RCC 7860 (cell line): Measurements from ENCODE around the gene NFE2L2.
A peak's percentile ranks its signal among the peaks of the same experiment; 100 is the strongest.
"Not testable (repeated sequence)": the region's sequence is repeated elsewhere in the genome, so short reads cannot be mapped to it uniquely, and the experiment has no call there.

Experiments used
- DNase-seq: peaks from one replicate; pipeline ENCODE4 v3.0.0-alpha.2; 2015; ENCODE audit warnings: low spot score
- FAIRE-seq: peaks from 2 replicates; lab custom pipeline; 2012; peaks lifted over from hg19 to GRCh38; lab: Jason Lieb, UNC

Gene NFE2L2

DNA sequence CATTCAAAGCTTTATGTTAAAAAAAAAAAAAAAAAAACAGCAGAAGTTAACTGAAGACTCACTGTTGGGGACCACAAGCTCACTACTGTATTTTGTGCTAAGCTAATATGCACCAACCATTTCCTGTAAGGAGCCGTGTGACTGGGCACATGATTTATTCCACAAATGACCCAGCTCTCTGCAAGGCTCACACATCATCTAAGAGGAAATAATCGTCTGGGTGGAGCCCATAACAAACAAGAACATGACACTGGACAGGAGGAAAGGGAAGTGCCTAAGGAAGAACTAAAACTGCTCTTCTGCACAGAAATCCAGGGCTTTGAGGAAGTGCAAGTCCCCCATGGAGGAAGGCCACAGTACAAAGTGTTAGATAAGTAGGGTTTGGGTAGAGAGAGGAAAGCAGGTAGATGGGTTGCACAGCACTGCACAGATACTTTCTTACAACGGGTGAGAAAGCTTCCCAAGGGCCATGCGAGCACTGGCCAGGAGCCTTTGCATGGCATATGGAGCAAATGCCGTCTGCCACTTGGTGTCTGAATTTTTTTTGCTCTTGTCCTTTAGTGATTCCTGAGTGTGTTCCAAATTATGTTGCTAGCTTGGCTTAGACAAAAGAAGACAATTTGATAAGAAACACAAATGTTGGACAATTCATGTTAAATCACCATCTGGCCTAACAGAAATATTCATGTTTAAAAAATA is 24.4 kb downstream of the NFE2L2 start:
- DNase-seq (peak; percentile 75), FAIRE-seq (peak; percentile 80)

DNA sequence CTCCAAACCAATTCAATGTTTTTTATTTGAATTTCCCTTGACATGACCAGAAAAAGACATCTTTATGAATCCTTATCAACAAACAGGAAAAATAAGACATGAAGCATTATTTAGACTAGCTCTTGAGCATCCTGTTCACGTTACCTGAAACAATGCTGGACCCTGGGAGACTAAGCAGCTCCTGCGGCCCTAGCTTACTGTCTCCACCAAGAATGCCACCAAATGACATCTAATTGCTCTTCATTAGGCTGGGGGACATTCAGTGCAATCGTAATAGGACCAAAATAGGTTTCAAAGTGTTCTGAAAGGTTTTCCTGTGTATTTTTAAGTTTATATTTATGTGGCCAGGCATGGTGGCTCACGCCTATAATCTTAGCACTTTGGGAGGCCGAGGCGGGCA is 25.5 kb downstream of the NFE2L2 start:
- FAIRE-seq (no peak), DNase-seq (no peak)

DNA sequence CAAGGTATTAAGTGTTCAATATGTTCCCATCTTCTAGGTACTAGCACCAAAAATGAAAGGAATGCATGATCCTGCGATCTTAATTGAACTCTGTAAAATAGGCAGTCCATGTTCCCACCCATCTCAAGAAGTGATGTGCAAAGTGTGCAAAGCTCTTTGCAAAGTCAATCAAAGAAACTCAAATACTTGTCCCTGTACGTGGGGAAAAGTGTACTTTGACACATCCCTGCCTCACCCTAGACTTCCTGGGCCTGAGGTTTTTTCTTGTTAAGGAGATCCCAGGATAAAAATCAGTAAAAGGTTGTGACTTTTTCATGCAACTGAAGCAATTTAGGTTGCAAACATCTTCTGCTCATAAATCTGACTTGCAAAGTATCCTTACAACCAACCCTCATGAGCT is 26.6 kb downstream of the NFE2L2 start:
- DNase-seq = no peak
- no peak for FAIRE-seq

DNA sequence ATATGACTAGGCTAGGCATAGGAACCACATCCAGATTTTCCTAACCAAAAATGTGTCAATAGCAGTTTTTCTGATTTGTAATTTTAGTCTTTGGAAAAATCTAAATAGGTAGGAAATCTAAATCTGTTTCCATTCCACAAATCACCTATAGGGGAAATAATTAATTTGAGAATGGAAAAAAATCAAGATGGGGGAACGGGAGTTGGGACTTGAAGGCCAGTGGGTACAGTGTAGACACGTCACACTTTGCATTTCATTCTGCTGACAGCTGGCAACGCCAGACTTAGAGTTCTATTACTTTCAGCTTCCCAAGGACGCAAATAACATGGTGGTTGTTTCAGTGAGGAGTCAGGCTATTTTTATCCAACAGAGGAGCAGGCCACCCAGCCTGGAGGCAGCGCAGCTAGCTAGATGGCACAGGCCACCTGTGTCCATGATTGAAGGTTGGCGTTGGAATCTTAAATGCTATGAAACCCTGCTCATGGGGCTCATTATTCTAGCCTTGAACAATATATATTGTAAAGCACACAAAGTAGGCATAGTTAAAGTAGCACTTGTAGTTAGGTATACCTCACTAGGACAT is 28.6 kb downstream of the NFE2L2 start:
- no peak for DNase-seq
- FAIRE-seq = no peak

DNA sequence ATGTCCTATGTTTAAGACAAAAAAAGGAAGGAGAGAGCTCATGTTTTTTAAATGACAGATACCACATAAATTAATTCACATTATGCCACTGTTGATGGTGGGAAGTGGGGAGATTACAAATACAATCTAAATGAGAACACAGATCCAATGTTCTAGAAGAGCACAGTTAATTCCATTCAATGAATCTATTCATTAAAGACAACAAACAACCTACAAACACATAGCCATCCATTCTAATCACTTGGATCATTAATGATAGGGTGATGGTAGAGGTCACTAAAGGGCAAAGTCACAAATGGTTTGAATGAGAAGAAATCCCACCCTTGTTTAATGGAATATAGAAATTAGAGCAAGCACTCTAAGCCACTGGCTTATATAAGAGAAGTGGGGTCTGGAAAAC is 30.3 kb downstream of the NFE2L2 start:
- FAIRE-seq (no peak), DNase-seq (no peak)

DNA sequence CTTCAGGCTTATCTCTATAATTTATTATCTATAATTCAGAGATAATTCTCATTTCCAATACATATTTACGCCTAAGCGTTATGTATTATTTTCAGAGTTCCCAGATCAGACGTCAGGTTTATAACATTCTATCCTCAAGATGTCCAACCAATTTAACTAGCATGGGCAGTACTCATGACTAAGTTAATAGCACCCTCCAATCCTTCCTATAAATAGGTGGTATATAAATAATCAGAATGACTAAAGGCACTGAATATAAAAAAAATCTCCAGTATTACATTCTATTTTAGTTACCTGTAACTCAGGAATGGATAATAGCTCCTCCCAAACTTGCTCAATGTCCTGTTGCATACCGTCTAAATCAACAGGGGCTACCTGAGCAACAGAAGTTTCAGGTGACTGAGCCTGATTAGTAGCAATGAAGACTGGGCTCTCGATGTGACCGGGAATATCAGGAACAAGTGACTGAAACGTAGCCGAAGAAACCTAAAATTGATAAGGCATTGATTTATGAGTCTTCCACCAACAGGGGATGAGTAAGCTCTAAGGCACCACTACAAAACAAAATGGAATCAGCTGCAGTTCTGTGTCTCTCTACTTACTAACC is 32.3 kb downstream of the NFE2L2 start:
- FAIRE-seq = no peak
- no peak for DNase-seq

DNA sequence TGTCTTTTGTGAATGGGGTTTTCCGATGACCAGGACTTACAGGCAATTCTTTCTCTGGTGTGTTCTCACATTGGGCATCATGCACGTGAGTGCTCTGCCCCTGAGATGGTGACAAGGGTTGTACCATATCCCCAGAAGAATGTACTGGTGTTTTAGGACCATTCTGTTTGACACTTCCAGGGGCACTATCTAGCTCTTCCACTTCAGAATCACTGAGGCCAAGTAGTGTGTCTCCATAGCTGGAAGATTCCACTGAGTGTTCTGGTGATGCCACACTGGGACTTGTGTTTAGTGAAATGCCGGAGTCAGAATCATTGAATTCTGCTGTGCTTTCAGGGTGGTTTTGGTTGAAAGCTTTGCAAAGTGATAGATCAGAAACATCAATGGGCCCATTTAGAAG is 33.3 kb downstream of the NFE2L2 start:
- FAIRE-seq = no peak
- DNase-seq = no peak

DNA sequence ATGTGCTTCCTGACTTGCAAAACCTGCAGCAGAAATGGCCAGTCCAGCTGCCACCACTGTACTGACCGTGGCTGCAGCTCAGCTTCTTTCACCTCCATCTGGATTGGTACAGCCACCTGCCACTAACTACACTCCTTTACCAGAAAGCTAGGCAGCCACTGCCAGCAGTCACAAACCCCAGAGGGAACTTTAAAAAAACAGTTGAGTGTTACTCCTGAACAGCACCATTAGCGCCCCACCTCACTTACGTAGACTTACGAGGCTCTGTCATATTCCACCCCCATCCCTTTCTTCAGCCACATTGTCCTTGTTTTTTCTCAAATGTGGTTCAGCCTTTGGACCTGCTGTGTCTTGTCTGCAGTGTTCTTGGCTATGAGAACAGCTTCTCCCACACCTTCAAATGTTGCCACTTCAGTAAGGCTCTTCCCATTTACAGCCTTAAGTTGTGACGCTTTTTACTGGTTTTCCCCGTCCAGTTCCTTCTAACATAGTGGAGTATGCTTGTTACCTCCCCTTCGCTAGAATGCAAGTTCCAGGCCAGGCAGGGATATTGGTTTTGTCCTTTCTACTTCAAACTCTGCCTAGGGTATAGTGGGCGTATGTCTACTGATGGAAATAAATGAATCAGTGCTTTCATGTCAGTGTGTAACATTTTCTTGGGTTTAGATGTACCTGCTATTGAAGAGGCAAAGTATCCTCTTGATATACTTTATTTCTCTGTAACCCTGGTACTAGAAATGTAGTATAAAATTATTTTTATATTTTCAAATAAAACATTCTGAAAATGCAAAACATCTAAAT is 34.9 kb downstream of the NFE2L2 start:
- DNase-seq = no peak
- no peak for FAIRE-seq

DNA sequence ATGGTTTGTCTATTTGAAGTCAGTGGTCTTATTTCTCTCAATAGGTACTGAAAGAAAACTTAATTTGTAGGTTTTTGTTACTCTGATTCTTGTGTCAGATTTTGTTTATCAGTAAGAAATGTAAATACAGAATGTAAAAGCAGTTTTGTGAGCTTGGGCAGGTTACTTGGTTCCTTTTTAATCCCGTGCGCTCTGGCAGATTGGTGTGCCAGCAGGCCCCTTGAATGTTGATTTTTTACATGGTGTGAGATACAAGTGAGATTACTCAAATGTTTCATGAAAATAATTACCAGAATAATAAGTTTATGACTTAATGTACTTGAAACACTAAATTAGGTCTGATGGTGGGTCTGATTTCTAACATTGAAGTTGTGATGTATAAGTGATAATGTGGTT is 38.6 kb downstream of the NFE2L2 start:
- DNase-seq = no peak
- no peak for FAIRE-seq

DNA sequence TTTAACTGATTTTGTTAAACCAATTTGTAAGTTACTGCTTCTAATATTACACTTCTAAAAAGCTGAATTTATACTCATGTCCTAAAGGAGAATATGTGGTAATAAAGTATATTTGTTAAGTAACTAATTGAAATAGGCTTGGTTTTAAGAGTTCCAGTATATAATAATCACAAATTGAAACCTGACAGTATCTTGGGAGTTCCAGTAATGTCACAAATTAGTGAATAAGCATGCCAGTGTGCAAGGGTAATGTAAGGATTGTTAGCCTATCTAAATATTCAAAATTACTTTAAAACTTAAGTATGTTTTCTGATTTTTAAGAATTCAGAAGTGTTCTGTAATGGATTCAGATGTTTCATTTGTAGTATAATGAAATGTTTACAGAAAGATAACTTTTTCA is 41.1 kb downstream of the NFE2L2 start:
- DNase-seq = not testable (repeated sequence)
- peak; percentile 76 for FAIRE-seq

DNA sequence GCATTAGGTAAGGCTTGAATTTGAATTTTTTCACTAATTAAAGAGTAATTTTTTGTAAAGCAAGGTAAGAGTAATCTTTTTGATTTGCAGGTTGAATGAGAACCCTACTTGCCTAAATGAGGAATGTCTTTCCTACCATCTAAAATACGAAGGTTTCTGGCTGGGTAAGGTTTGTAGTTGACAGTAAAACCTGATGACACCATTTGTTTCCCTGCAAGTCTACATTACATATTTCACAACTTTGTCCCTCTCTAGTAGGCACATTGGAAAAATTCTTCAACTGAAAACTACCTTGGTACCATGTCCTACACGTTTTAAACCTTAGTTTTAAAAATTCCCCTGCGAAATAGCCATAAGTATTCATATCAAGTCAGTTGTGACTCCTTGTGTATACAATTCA is 42.6 kb downstream of the NFE2L2 start:
- no peak for FAIRE-seq
- no peak for DNase-seq

DNA sequence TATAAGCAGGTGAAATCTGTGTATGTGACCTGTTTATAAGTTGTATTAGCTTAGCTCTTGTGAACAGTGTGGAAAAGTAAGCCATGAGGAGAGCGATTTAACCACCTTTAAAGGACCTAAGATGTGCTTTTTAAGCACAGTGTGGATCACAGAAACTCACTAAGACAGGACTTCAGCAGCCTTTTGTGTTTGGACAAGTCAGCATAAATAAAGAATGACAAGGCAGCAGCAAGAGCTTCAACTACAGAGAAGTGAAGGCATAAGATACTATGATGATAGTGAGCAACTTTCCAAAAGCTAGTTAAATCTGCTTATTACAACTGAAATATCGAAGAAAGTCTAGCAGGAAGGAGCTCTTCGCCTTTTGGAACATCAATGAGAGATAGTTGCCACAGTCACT is 43.0 kb downstream of the NFE2L2 start:
- FAIRE-seq (no peak), DNase-seq (no peak)

DNA sequence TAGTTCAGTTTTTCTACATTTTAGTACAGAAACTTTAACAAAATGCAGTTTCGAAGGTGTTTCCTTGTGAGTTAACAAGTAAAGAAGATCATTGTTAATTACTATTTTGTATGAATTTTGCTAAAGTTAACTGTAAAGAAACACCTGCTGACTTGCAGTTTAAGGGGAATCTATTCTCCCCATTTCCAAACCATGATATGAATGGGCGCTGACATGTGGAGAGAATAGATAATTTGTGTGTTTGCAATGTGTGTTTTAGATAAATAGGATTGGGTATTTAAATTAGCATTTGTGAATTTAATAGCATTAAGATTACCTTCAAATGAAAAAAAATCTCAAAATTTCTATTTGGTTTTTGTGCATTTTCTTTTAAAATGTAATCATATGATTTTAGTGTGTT is 44.7 kb downstream of the NFE2L2 start:
- not testable (repeated sequence) for DNase-seq, FAIRE-seq

DNA sequence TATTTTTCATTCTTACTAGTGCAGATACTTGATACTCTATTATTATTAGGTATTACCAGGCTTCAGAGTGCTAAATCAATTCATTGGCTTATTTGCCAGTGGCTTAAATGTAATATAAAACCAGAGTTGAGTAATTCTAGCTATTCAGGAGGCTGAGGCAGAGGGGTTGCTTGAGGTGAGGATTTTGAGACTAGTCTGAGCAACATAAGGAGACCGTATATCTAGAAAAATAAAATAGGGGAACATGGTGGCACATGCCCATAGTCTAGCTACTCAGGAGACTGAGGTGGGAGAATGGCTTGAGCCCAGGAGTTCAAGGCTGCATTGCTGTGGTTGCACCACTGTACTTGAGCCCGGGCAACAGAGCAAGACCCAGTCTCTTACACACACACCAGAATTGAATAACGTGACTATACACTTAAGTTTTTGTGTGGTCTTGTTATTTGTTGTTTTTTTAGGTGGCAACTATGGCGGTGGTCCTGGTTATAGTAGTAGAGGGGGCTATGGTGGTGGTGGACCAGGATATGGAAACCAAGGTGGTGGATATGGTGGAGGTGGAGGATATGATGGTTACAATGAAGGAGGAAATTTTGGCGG is 47.2 kb downstream of the NFE2L2 start:
- FAIRE-seq (no peak), DNase-seq (no peak)

DNA sequence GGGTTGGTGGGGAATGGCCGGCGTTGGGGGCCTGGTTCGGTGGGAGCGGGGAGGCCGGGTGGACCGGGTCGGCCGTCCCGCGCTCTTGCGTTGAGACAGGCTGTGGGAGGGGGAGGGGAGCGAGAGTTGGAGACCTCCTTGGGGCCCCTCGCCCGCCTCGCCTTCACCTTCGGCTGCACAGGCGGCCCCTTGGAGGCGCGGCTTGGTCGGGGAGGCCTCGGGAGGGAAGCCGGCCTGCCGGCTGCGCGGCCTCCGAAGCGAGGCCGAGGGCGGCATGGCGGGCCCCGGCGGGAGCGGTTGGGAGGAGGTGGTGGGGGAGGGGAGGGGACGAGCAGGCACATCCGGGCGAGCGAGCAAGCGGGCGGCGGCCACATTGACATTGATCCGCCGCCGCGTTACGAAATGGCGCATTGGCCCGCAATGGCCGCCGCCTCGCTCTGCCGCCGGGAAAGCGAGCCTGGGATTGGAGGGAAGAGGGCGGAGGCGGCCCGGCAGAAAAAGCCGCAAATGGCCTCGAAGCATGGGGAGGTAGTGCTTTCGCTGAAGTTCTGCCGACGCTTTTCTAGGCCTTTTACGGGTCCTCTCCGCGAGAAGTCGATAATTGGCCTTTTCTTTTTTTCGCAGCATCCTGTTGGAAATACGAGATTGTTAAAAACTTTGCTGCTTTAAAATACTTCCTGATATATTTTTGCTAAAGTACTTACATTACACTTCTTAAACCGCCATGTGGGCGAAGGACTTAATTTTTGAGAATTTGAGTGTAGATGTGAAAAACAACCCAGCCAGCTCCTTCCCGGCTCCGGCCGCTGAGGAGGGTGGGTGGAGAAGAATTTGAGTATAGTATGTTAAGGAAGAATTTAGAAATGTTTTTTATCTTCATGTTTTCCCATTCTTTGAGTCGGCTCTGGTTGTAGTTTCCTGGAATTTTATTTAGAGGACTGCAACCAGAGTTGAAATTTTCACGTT is 51.4 kb downstream of the NFE2L2 start:
- FAIRE-seq (no peak), DNase-seq (peak; percentile 70)

DNA sequence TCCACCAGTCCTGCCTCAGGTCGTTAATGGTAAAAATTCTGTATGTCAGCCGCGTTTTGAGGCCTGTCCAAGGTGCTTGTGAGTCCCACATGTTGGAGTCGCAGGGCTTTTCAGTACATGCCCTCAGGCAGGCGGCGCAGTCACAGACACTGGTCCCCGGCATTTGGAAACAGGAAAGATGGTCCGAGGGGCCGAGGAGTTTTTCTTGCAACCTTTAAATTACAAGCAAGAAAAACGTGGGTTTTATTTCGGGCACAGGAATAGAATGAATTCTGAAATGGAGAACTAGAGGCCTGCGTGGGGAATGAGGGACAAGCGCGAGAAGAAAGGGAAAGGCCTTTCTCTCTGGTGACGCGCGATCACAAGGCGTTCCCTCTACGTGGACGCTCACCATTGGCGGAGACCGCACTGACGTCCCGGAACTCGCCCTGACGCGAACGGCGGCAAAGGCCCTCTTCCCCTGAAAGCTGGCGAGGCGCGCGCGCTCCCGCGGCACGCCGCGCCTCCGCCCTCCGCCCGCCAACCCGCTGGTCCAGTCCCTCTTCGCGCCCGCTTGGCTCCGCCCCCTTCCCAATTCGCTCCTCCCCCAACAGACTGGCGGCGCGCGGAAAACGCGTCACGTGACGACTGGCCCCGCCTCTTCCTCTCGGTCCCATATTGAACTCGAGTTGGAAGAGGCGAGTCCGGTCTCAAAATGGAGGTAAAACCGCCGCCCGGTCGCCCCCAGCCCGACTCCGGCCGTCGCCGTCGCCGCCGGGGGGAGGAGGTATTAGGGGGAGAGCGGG is 52.2 kb downstream of the NFE2L2 start, which contains the start of gene HNRNPA3:
Gene HNRNPA3, plus strand, starts transcription at position 689 of the 785 bp plus-strand sequence. Its CDS starts 6 bp downstream, at position 695.
- peak; percentile 45 for FAIRE-seq
- peak; percentile 96 for DNase-seq

DNA sequence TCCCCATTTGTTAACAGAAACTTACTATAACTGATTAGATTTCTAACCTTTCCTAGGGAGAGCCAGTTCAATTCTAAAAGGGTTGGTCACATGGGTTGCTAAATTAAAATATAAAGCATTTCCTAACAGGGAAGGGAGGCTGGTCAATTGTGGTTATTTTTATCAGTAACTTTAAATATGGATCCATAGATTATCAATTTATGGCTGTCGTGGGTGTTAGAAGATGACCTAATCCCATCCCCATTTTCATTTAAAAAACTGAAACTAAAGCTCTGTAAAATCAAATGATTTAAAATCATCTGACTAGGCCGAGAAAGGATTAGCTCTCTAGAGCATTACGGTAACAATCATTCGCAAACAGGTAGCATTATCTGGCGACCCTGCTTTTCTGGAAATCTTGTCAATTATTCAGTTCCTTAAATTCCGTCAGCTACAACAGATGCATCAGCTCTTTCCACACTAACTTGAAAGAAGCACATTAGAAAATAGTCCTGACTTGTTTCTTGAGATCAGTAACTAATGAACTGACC is 52.9 kb downstream of the NFE2L2 start:
- DNase-seq (no peak), FAIRE-seq (no peak)

DNA sequence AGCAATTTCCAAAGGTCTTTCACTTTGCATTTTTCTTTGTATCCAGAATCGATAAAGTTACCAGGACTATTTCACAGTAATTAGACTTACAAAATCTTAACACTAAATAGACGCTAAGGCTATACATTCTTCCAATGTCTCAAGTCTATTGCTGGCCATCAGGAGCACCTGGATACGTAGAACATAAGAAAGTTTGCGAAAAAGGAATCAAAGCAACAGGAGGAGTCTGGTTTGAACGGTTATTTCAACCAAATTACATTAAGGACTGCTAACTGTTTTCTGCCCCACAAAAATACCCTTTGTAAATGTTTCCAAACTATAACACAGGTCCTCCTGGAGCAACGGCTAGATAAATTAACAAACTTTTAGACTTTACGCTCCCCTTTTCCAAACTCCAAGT is 53.4 kb downstream of the NFE2L2 start:
- no peak for DNase-seq
- FAIRE-seq = no peak

DNA sequence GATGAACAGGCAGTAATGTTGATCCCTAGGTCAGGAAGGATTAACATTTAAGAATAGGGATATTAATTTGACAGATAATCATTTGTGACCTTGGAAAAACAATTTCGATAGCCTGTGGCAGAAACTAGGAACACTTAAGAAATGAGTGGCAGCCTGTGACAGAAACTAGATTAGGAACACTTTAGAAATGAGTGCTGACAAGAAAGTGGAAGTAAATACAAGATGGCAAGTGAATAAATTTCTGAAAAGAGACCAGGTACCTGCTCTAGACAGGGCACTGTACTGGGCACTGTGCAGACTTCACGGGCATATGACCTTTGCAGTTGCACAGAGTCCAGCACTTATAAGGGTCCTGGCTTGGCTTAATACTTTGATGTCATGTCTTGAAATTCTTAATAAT is 57.4 kb downstream of the NFE2L2 start:
- FAIRE-seq (no peak), DNase-seq (no peak)
